NCI-H345 treated with DMSO at 0.1 percent for 48 hours (cell line): ENCODE measurements around the gene MRPL43.
"Not testable (repeated sequence)": the region's sequence is repeated elsewhere in the genome, so short reads cannot be mapped to it uniquely, and the experiment has no call there.

Experiments
- DNase-seq: peaks from one replicate; lab custom pipeline; 2025; ENCODE audit not compliant: unreplicated experiment; lab: John Stamatoyannopoulos, UW

The MRPL43 gene

DNA sequence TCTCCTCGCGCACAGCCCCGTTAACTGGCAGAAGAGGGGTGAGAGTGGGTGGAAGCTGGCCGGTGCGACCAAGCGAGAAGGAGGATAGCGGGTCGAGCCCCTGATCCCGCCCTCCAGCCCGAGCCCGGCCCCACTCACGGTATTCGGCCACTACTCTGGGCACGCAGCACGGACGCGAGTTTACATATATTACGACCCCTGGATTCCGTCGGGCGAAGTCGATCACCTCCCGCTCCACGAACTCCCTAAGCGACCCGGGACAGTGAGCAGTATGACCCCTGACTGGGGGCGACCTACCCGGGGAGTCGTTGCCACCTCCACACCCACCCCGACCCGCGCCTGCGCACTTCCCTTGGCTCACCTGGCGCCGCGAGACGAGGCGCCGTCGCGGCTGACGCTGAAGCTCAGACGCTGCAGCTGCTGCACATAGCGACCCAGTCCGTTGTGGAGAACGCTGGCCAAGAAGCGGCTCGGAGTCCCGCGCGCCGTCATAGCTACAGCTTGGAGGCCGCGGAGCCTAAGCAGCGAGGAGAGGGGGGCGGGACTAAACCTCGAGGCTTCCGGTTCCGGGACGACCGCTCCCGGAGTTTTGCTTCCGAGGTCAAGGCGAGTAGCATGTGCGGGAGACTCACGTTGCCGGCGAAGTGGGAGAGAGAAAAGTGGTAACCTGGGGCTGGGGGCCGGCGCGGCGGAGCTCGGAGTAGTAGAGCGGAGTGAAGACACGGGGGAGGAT lies at the start of gene MRPL43, which contains the start of gene TWNK:
MRPL43 (minus strand) TSS at position 546 of the 733 bp plus-strand sequence; CDS start at position 492, 54 bp downstream.
TWNK (plus strand) TSS at position 592 of the 733 bp plus-strand sequence. CDS start 668 bp downstream, outside the sequence.
- DNase-seq = peak; percentile 38

- no peak for DNase-seq
These were observed 49.4 kb upstream of the MRPL43 start for GRCh38 chr10:101036726-101037125.

DNA sequence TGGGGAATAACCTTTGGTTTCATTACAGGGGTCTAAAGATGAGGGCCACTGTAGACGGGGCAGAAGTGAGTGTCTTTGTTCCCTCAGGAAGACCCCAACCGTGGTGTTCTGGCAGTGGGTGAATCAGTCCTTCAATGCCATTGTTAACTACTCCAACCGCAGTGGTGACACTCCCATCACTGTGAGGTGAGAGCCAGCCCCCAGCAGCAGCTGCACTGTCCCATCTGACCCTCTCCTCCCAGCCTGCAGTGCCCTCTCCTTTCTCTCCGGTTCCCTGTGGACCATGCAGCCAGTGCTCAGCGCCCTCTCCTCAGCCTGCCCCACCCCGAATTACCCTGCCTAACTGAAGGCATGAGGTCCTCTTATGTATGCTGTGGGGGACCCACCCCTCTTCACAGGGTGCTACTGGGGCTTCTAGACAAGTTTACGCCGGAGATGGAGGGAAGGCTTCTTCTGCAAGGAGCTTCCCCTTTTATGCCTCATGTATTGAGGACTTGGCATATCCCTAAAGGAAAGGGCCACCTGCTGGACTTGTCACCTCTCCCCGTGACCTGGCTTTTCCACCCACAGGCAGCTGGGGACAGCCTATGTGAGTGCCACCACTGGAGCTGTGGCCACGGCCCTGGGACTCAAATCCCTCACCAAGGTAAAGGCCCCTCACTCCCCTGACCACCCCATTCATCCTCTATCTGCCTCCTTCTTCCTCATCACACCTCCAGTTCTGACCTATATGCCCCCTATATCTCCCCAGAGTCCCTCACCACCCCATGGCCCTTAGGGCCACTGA lies 48.8 kb upstream of the MRPL43 start:
- DNase-seq = no peak

- DNase-seq = no peak
These were observed 48.0 kb upstream of the MRPL43 start for GRCh38 chr10:101035314-101035713.

GRCh38 chr10:101034404-101034803 lies 47.1 kb upstream of the MRPL43 start:
- not testable (repeated sequence) for DNase-seq

GRCh38 chr10:101033276-101033675 lies 46.0 kb upstream of the MRPL43 start:
- DNase-seq = no peak

- no peak for DNase-seq
These were observed 45.4 kb upstream of the MRPL43 start for GRCh38 chr10:101032637-101033224.

GRCh38 chr10:101031796-101032636 lies 44.7 kb upstream of the MRPL43 start:
- no peak for DNase-seq

- peak; percentile 56 for DNase-seq
These were observed 44.0 kb upstream of the MRPL43 start, which contains the start of the genes PDZD7 and SFXN3 for GRCh38 chr10:101031128-101031795. PDZD7 (minus strand) TSS chr10:101031129; CDS start chr10:101030219, 910 bp downstream. SFXN3 (plus strand) TSS chr10:101031234; CDS start chr10:101034695, 3,461 bp downstream.

DNA sequence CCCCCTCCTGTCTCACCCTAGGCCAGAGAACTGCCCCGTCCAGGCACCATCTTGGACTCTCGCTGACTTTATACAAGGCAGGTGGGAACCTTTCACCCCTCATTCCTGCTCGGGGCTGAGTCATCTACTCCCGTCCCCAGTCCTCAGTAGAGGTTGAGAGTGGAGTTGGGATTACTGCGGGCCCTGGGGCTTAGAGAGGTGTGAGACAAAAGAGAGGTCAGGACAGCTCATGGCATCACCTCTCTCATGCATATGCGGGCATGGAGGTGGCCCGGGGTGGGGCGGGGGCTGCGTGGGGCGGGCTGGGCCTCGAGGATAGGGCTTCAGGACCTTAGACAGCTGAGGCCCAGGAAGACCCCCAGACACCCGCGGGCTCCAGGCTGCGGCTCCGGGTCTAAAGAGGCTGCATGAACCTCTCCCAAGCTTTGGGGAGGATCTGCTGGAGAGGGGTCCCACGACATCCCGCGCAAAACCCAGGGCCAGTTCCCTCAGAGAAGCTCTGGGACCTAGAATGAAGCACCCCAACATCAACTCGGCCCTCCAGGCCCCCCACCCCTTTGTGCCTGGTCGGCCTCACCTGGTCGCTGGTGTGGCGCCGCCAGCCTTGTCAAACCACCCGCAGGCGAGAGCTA lies 43.3 kb upstream of the MRPL43 start:
- no peak for DNase-seq

- DNase-seq = no peak
These were observed 42.4 kb upstream of the MRPL43 start for GRCh38 chr10:101029520-101030295.

DNA sequence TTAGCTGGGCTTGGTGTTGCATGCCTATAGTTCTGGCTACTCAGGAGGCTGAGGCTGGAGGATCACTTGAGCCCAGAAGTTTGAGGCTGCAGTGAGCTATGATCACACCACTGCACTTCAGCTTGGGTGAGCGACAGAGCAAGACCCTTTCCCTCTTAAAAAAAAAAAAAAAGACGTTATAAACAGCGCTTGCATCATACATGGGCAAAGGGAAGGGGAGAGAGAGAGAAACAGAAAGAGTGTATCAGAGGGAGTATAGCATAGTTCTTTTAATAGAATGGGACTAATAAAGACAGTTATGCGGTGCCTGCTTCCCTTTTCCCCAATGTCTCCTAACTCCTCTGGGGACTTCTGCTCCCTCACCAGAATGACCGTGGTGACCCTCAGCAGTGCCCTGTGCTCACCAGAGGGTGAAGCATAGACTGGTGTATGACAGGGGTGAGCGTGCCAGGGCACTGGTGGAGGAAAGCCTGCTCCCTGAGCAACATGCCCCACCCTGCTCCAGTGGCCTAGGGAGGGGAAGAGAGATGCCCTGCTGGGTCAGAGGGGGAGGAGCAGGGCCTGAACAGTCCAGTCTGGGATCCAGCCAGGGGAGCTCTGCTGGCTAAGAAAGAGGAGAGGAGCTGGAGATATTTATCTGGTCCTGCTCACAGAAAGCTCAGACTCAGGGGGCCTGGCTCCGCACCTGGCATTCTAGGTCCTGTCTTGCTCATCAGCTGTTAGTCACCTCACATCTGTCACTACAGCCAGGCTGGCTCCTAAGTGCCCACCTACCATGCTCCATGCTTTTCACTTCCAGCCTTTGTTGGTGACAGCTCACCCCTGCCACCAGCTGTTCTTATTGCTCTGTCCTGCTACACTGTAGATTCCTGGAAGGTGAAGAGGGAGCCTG lies 41.4 kb upstream of the MRPL43 start:
- DNase-seq = no peak

DNA sequence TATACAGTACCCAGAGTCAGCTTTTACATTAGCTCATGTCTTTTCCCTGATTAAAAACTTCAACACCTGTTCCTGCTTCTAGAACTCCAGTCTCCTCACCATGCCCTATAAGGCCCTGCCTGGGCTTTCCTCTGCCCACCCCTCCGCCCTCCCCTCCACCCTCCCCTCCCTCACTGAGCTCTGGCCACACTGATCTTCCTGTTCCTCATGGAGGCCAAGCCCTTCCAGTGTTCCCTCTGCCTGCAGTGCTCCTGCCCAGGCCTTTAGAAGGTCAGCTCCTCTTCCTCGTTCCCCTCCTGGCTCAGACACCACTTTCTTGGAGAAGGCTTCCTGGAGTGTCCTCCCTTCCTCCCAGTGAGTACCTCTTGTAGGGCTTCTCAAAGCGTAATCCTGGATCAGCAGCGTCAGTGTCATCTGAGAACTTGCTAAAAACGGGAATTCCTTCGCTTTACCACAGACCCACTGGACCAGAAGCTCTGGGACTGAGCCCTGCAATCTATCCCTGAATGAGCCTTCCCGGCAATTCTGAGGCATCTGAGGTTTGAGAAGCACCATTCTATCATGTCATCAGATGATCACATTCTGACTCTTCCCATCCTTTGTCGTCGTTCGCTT lies 39.9 kb upstream of the MRPL43 start:
- DNase-seq = no peak

DNA sequence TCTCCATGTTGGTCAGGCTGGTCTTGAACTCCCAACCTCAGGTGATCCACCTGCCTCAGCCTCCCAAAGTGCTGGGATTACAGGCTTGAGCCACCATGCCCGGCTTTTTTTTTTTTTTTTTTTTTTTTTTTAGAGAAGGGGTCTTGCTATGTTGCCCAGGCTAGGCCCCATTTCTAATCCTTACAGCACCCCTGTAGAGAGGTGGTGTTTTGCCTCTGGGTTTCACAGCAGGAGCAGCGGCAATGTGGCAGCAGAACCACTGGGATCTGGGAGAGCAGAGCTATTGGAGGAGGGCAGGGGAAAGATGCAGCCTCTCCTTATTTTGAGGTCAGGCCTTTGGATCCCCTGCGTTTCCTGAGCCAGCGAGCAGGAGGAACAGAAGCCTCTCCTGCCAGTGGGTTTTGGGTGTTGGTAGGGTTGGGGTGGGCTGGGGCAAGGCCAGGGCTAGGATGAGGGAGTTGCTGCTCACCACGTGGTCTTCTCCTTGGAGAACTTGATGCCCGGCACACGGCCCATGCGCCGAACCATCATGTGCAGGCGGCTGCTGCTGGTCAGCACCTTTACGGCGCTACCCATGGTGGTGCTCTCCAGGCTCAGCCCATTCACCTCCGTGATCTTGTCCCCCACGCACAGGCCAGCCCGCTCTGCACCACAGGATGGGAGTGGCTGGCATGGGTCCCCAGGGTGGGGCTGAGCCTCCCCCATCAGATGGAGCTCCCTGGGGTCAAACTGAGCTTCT lies 35.8 kb upstream of the MRPL43 start:
- DNase-seq = no peak

GRCh38 chr10:101021692-101022251 lies 34.5 kb upstream of the MRPL43 start:
- DNase-seq = no peak

DNA sequence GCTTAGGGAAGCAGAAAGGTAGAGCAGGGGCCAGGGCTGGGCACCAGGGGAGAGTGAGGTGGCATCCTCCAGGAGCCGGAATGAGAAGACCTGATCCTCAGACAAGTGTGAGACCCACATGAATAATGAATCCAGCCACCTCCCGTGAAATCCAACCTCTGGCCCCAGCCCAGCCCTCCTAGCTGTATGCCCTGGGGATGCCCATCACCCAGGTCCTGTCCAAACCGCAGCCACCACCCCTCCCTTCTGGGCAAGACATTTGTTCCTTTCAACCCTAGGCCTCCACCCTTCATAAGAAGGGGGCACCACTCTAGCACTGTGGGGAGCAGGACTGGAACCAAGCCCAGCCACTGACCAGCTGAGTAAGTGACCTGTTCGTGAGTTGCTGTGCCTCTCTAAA lies 33.9 kb upstream of the MRPL43 start:
- no peak for DNase-seq
